Liver (tissue), 9 donors: ENCODE results near the gene IQSEC3. TPM values are rescaled to one million over a fixed set of nuclear protein-coding genes. Genes with fewer than 3 reads are reported as not detected.

ENCODE experiments used
- DNase-seq: peaks from one replicate; pipeline ENCODE4 v3.0.0-alpha.2; 2017; ENCODE audit warnings: low spot score
- H3K27ac ChIP-seq, 2 donors: one replicate each; pipeline ENCODE4 v1.7.0; 2013; ENCODE audit warnings: inconsistent platforms in 2 of 2, low read length in 2 of 2, control low read depth in 1 of 2, low read depth in 1 of 2, mild to moderate bottlenecking in 1 of 2
- H3K27me3 ChIP-seq, 4 donors: one replicate each; pipeline versions ENCODE4 v1.6.1 to v1.7.0; 2013; ENCODE audit warnings: low read length in 3 of 4, inconsistent platforms in 1 of 4, mild to moderate bottlenecking in 1 of 4, moderate library complexity in 1 of 4; ENCODE audit not compliant: control insufficient read depth in 4 of 4, insufficient read depth in 4 of 4
- H3K36me3 ChIP-seq, 4 donors: one replicate each; pipeline versions ENCODE4 v1.6.1 to v1.7.0; 2013; ENCODE audit warnings: low read length in 3 of 4, mild to moderate bottlenecking in 3 of 4, low read depth in 1 of 4, moderate library complexity in 1 of 4; ENCODE audit not compliant: control insufficient read depth in 4 of 4, insufficient read depth in 3 of 4
- H3K4me1 ChIP-seq, 4 donors: one replicate each; pipeline versions ENCODE4 v1.6.1 to v1.7.0; 2013; ENCODE audit warnings: low read length in 3 of 4, mild to moderate bottlenecking in 3 of 4, moderate library complexity in 1 of 4; ENCODE audit not compliant: control insufficient read depth in 4 of 4, insufficient read depth in 4 of 4
- H3K4me3 ChIP-seq, 3 donors: one replicate each; pipeline versions ENCODE4 v1.6.1 to v1.7.0; 2013; ENCODE audit warnings: low read length in 3 of 3, control low read depth in 1 of 3, low read depth in 1 of 3, mild to moderate bottlenecking in 1 of 3
- H3K9ac ChIP-seq, 2 donors: one replicate each; pipeline ENCODE4 v1.7.0; 2013; ENCODE audit warnings: low read length in 2 of 2, mild to moderate bottlenecking in 2 of 2, moderate library complexity in 2 of 2, control low read depth in 1 of 2, low read depth in 1 of 2
- H3K9me3 ChIP-seq, 4 donors: one replicate each; pipeline versions ENCODE4 v1.6.1 to v1.7.0; 2013; ENCODE audit warnings: low read length in 3 of 4; ENCODE audit not compliant: control insufficient read depth in 4 of 4
- FOXA1 ChIP-seq: IDR thresholded peaks from 2 replicates; pipeline ENCODE4 v1.6.1; 2016; ENCODE audit warnings: antibody characterized with exemption
- FOXA2 ChIP-seq: IDR thresholded peaks from 2 replicates; pipeline ENCODE4 v1.6.1; 2016; ENCODE audit warnings: antibody characterized with exemption
- GABPA ChIP-seq, 2 donors: IDR thresholded peaks in 1 of 2; conservative IDR thresholded peaks in 1 of 2; 2 replicates each; pipeline ENCODE4 v1.6.1; 2016; ENCODE audit warnings: antibody characterized with exemption in 2 of 2, mild to moderate bottlenecking in 1 of 2, moderate library complexity in 1 of 2
- HNF4A ChIP-seq, 2 donors: conservative IDR thresholded peaks; 2 replicates each; pipeline ENCODE4 v1.6.1; 2016; ENCODE audit warnings: antibody characterized with exemption in 2 of 2, mild to moderate bottlenecking in 2 of 2
- HNF4G ChIP-seq: IDR thresholded peaks from 2 replicates; pipeline ENCODE4 v1.6.1; 2016; ENCODE audit warnings: antibody characterized with exemption
- JUND ChIP-seq, 2 donors: IDR thresholded peaks; 2 replicates each; pipeline ENCODE4 v1.6.1; 2016; ENCODE audit warnings: antibody characterized with exemption in 2 of 2
- NR2F2 ChIP-seq: IDR thresholded peaks from 2 replicates; pipeline ENCODE4 v1.6.1; 2016; ENCODE audit warnings: antibody characterized with exemption
- RAD21 ChIP-seq, 2 donors: IDR thresholded peaks; 2 replicates each; pipeline ENCODE4 v1.6.1; 2016; ENCODE audit warnings: antibody characterized with exemption in 2 of 2, mild to moderate bottlenecking in 2 of 2
- RXRA ChIP-seq, 2 donors: IDR thresholded peaks; 2 replicates each; pipeline ENCODE4 v1.6.1; 2017 to 2018; ENCODE audit warnings: antibody characterized with exemption in 2 of 2, mild to moderate bottlenecking in 1 of 2
- SP1 ChIP-seq: IDR thresholded peaks from 2 replicates; pipeline ENCODE4 v1.6.1; 2018; ENCODE audit warnings: antibody characterized with exemption, mild to moderate bottlenecking
- TAF1 ChIP-seq: conservative IDR thresholded peaks from 2 replicates; pipeline ENCODE4 v1.6.1; 2016; ENCODE audit warnings: antibody characterized with exemption, mild to moderate bottlenecking
- WGBS: extraction: QIAGEN DNeasy Blood & Tissue Kit; methylation state at CpG from one replicate; pipeline ENCODE4 v1.1.7; 2013; 5-methylcytosine and 5-hydroxymethylcytosine counted together
- polyA plus RNA-seq, 2 donors: library from polyadenylated mRNA; stranded (reverse) in 1 of 2; unstranded in 1 of 2; fragments of 200-250 nt in 1 of 2; fragments of >200 nt in 1 of 2; fragmentation: Nextera tagmentation in 1 of 2; extraction: Ambion mirVana in 1 of 2; gene quantifications; one replicate each; pipeline versions ENCODE4 v1.2.1 to v1.2.3, GENCODE V29; 2013 to 2015
- total RNA-seq, 2 donors: library from RNA; depleted of rRNA; stranded (reverse); fragments of >200 nt; gene quantifications; one replicate each; pipeline ENCODE4 v1.2.3, GENCODE V29; 2014
- TF ChIP-seq, protein P1 (sequence below): fragments of 150-350 bp; IDR thresholded peaks from 2 replicates; pipeline ENCODE4 v1.5.1; 2017; ENCODE audit warnings: improper control_type of control experiment, low read depth, low read length; ENCODE audit not compliant: missing input control
- TF ChIP-seq, protein P2 (sequence below): IDR thresholded peaks from 2 replicates; pipeline ENCODE4 v1.6.1; 2016; ENCODE audit warnings: antibody characterized with exemption
- TF ChIP-seq, protein P3 (sequence below): IDR thresholded peaks from 2 replicates; pipeline ENCODE4 v1.6.1; 2016; ENCODE audit warnings: antibody characterized with exemption
- TF ChIP-seq, protein P4 (sequence below): IDR thresholded peaks from 2 replicates; pipeline ENCODE4 v1.6.1; 2016; ENCODE audit warnings: antibody characterized with exemption, mild to moderate bottlenecking
- TF ChIP-seq, protein P5 (sequence below): IDR thresholded peaks from 2 replicates; pipeline ENCODE4 v1.6.1; 2016; ENCODE audit warnings: antibody characterized with exemption
- donor health status: healthy.
- donor health status: healthy.
- donor health status: healthy.
- donor health status: healthy.
- donor health status: healthy.

Gene IQSEC3
- total and polyA plus RNA-seq, 4 donors, result under 0.01 to 0.79 (median 0.48) TPM

DNA sequence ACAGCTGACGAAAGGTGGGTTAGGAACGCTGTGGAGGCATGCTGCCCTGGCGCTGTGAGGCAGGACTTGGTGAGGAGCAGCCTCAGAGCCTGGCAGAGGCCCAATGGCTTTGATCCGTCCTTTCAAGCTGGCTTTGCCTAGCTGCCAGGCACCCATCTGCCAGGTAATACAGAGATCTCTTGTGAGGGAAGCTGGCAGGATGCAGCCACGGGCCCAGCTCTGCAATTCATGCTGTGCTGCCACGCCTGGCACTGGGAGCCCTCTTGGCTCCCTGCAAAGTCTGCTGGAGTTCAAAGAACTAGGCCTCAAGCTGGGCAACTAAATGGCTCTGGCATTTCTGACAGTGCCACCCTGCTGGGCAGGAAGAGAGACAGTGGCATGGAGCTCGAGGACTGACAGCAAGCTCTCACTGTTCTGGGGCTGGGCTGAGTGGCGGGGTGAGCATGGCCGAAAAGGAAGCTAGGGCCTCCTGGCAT is 18.7 kb downstream of the IQSEC3 start:
- TF ChIP-seq, protein P1, sequence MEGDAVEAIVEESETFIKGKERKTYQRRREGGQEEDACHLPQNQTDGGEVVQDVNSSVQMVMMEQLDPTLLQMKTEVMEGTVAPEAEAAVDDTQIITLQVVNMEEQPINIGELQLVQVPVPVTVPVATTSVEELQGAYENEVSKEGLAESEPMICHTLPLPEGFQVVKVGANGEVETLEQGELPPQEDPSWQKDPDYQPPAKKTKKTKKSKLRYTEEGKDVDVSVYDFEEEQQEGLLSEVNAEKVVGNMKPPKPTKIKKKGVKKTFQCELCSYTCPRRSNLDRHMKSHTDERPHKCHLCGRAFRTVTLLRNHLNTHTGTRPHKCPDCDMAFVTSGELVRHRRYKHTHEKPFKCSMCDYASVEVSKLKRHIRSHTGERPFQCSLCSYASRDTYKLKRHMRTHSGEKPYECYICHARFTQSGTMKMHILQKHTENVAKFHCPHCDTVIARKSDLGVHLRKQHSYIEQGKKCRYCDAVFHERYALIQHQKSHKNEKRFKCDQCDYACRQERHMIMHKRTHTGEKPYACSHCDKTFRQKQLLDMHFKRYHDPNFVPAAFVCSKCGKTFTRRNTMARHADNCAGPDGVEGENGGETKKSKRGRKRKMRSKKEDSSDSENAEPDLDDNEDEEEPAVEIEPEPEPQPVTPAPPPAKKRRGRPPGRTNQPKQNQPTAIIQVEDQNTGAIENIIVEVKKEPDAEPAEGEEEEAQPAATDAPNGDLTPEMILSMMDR, result no peak
- TF ChIP-seq FOXA1, result no peak
- TF ChIP-seq GABPA (IDR thresholded peaks at IDR 0.05 in 1 of 2, conservative IDR thresholded peaks at IDR 0.05 in 1 of 2), result no peak
- no peak for TF ChIP-seq TAF1
- H3K9ac ChIP-seq, result no peak overlapping the region
- no peaks in the 10 kb centered on the region for H3K4me1 ChIP-seq
- H3K36me3 ChIP-seq, result no peaks in the 10 kb centered on the region
- H3K4me3 ChIP-seq, result no peak overlapping the region
- no peak for DNase-seq
- H3K9me3 ChIP-seq, result peaks cover 0 to 4% (median under 1%) of the 10 kb centered on the region in 4 donors
- 77% methylated on average over 9 of the region's 9 CpGs for WGBS
- no peak overlapping the region for H3K27ac ChIP-seq
- H3K27me3 ChIP-seq, result no peaks in the 10 kb centered on the region

DNA sequence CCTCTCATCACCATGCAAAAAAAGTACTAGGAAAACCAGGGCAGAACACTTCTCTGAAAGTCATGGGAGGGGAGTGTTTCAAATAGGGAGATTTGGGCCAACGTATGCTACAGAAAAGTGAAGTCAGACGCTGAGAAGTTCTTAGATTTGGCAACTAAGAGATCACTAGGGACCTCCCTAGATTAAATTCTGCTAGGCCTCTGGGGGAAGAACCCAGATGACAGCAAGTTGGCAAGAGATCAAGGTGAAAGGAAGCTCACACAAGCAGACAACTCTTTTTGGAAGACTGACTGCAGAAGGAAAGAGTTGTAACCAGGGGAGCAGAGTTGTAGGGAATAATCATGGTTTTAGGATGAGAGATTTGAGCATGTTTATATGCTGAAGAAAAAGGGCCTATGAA is 20.7 kb downstream of the IQSEC3 start:
- H3K27me3 ChIP-seq, result no peaks in the 10 kb centered on the region
- H3K27ac ChIP-seq, result no peak overlapping the region
- no peaks in the 10 kb centered on the region for H3K36me3 ChIP-seq
- H3K9me3 ChIP-seq, result peaks cover 0 to 4% (median under 1%) of the 10 kb centered on the region in 4 donors
- H3K4me3 ChIP-seq, result no peak overlapping the region
- TF ChIP-seq, protein P2, sequence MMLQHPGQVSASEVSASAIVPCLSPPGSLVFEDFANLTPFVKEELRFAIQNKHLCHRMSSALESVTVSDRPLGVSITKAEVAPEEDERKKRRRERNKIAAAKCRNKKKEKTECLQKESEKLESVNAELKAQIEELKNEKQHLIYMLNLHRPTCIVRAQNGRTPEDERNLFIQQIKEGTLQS, result no peak
- TF ChIP-seq HNF4G (no peak), JUND (IDR thresholded peaks at IDR 0.05) (no peak), FOXA1 (no peak), TAF1 (no peak), NR2F2 (no peak), HNF4A (conservative IDR thresholded peaks at IDR 0.05) (no peak), FOXA2 (no peak), RAD21 (IDR thresholded peaks at IDR 0.05) (no peak), SP1 (no peak), RXRA (IDR thresholded peaks at IDR 0.05) (no peak), GABPA (IDR thresholded peaks at IDR 0.05 in 1 of 2, conservative IDR thresholded peaks at IDR 0.05 in 1 of 2) (no peak)
- TF ChIP-seq, protein P3, sequence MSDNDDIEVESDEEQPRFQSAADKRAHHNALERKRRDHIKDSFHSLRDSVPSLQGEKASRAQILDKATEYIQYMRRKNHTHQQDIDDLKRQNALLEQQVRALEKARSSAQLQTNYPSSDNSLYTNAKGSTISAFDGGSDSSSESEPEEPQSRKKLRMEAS, result no peak
- TF ChIP-seq, protein P4, sequence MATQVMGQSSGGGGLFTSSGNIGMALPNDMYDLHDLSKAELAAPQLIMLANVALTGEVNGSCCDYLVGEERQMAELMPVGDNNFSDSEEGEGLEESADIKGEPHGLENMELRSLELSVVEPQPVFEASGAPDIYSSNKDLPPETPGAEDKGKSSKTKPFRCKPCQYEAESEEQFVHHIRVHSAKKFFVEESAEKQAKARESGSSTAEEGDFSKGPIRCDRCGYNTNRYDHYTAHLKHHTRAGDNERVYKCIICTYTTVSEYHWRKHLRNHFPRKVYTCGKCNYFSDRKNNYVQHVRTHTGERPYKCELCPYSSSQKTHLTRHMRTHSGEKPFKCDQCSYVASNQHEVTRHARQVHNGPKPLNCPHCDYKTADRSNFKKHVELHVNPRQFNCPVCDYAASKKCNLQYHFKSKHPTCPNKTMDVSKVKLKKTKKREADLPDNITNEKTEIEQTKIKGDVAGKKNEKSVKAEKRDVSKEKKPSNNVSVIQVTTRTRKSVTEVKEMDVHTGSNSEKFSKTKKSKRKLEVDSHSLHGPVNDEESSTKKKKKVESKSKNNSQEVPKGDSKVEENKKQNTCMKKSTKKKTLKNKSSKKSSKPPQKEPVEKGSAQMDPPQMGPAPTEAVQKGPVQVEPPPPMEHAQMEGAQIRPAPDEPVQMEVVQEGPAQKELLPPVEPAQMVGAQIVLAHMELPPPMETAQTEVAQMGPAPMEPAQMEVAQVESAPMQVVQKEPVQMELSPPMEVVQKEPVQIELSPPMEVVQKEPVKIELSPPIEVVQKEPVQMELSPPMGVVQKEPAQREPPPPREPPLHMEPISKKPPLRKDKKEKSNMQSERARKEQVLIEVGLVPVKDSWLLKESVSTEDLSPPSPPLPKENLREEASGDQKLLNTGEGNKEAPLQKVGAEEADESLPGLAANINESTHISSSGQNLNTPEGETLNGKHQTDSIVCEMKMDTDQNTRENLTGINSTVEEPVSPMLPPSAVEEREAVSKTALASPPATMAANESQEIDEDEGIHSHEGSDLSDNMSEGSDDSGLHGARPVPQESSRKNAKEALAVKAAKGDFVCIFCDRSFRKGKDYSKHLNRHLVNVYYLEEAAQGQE, result no peak
- TF ChIP-seq, protein P5, sequence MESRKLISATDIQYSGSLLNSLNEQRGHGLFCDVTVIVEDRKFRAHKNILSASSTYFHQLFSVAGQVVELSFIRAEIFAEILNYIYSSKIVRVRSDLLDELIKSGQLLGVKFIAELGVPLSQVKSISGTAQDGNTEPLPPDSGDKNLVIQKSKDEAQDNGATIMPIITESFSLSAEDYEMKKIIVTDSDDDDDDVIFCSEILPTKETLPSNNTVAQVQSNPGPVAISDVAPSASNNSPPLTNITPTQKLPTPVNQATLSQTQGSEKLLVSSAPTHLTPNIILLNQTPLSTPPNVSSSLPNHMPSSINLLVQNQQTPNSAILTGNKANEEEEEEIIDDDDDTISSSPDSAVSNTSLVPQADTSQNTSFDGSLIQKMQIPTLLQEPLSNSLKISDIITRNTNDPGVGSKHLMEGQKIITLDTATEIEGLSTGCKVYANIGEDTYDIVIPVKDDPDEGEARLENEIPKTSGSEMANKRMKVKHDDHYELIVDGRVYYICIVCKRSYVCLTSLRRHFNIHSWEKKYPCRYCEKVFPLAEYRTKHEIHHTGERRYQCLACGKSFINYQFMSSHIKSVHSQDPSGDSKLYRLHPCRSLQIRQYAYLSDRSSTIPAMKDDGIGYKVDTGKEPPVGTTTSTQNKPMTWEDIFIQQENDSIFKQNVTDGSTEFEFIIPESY, result no peak
- TF ChIP-seq, protein P1, result no peak
- no peak overlapping the region for H3K9ac ChIP-seq
- no peaks in the 10 kb centered on the region for H3K4me1 ChIP-seq
- no peak for DNase-seq
- 43% methylated on average over 2 of the region's 2 CpGs for WGBS
